ENCODE measurements around the gene SYT14. TPM values are rescaled to one million over a fixed set of nuclear protein-coding genes. Genes with fewer than 3 reads are reported as not detected.
"Not testable (repeated sequence)": the region's sequence is repeated elsewhere in the genome, so short reads cannot be mapped to it uniquely, and the experiment has no call there.

SYT14 gene
- total and polyA plus RNA-seq, 3 experiments from 2014 or later = not detected

DNA sequence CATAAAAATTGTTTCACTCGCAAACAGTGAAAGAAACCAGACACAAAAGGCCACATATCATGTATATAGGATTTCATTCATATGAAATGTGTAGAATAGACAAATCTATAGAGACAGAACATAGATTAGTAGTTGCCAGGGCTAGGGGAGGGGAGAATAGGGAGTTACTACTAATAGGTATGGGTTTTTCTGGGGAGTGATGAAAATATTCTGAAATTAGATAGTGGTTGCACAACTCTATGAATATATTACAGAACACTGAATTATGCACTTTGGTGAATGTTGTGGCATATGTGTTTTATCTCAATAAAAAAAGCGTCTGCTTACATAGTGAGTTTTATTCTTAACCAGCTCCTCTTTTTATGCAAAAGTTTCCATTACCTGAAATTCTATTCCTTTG, 21.6 kb downstream of the SYT14 start:
- Histone ChIP-seq H3K27me3 (ENCODE audit: insufficient read depth, low read length, poor library complexity, severe bottlenecking) (no peaks in the 10 kb centered on the region), H3K4me1 (ENCODE audit: insufficient read depth, low read length) (no peaks in the 10 kb centered on the region), H3K27ac (ENCODE audit: low read depth, low read length) (no peak overlapping the region), H3K9me3 (ENCODE audit: low read length) (no peaks in the 10 kb centered on the region), H3K36me3 (ENCODE audit: insufficient read depth, low read length) (no peaks in the 10 kb centered on the region), H3K4me3 (ENCODE audit: low read length) (no peak overlapping the region)
- POLR2A ChIA-PET = no interaction called here
- H3K27ac Mint-ChIP-seq = no peak overlapping the region
- CTCF ChIA-PET = no interaction called here
- H3K36me3 Mint-ChIP-seq = no peaks in the 10 kb centered on the region
- no peaks in the 10 kb centered on the region for H3K4me1 Mint-ChIP-seq
- no peak overlapping the region for H3K4me3 Mint-ChIP-seq
- H3K9me3 Mint-ChIP-seq = peaks cover 0 to 2% (median 0%) of the 10 kb centered on the region in 5 donors
- DNase-seq = no peak
- peaks cover 2 to 20% of the 10 kb centered on the region in 2 donors for H3K27me3 Mint-ChIP-seq

DNA sequence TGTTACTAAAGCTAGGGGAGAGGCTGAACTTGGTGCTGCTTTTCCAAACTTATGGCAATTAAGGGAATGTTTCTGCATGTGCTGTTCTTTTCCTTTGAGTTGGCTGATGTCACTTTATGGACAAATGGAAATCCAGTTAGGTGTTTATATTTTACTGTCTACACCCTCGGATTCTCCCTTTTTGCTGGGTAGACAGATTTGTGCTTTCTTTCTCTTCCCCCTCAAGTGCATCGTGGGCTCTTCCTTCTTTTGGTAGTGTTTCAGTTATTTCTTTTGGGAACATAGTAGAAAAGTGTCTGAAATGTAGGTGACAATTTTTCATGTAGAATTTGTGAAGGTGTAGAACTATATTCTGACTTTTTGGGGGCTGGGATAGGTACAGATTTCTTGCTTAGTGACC, 22.9 kb downstream of the SYT14 start:
- Mint-ChIP-seq H3K9me3 (peaks cover 0 to 2% (median 0%) of the 10 kb centered on the region in 5 donors), H3K4me1 (no peaks in the 10 kb centered on the region), H3K27ac (no peak overlapping the region), H3K27me3 (peaks cover 2 to 17% of the 10 kb centered on the region in 2 donors), H3K36me3 (no peaks in the 10 kb centered on the region), H3K4me3 (no peak overlapping the region)
- Histone ChIP-seq H3K27me3 (ENCODE audit: insufficient read depth, low read length, poor library complexity, severe bottlenecking) (no peaks in the 10 kb centered on the region), H3K4me3 (ENCODE audit: low read length) (no peak overlapping the region), H3K27ac (ENCODE audit: low read depth, low read length) (no peak overlapping the region), H3K4me1 (ENCODE audit: insufficient read depth, low read length) (no peaks in the 10 kb centered on the region), H3K9me3 (ENCODE audit: low read length) (no peaks in the 10 kb centered on the region), H3K36me3 (ENCODE audit: insufficient read depth, low read length) (no peaks in the 10 kb centered on the region)
- no peak for DNase-seq
- CTCF ChIA-PET = no interaction called here
- POLR2A ChIA-PET = no interaction called here

DNA sequence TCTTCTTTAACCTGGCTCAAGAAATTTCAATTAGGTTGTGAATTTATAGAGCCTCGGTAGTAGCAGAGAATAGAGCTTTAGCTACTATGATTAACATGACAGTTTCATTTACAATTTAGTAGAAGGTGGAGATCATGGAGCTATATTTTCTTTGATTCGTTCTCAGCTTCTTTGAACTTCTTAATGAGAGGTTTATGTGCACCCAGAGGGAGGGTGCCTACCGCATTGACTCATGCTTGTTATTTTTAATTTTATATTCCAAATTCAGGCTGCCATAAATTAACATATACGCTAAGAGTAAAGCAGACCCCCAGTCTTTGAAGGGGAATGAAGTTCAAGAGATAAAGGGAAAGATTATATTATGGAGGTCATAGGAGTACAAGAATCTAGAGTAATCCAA, 24.4 kb downstream of the SYT14 start:
- no peaks in the 10 kb centered on the region for H3K4me1 Mint-ChIP-seq
- no peaks in the 10 kb centered on the region for H3K36me3 Mint-ChIP-seq
- POLR2A ChIA-PET = no interaction called here
- no peaks in the 10 kb centered on the region for H3K9me3 Mint-ChIP-seq
- Histone ChIP-seq H3K36me3 (ENCODE audit: insufficient read depth, low read length) (no peaks in the 10 kb centered on the region), H3K27me3 (ENCODE audit: insufficient read depth, low read length, poor library complexity, severe bottlenecking) (no peaks in the 10 kb centered on the region), H3K4me1 (ENCODE audit: insufficient read depth, low read length) (no peaks in the 10 kb centered on the region), H3K4me3 (ENCODE audit: low read length) (no peak overlapping the region), H3K9me3 (ENCODE audit: low read length) (no peaks in the 10 kb centered on the region), H3K27ac (ENCODE audit: low read depth, low read length) (no peak overlapping the region)
- H3K27me3 Mint-ChIP-seq = peaks cover 2 to 17% of the 10 kb centered on the region in 2 donors
- CTCF ChIA-PET = no interaction called here
- no peak overlapping the region for H3K4me3 Mint-ChIP-seq
- H3K27ac Mint-ChIP-seq = no peak overlapping the region
- no peak for DNase-seq

- CTCF ChIA-PET = no interaction called here
- H3K4me3 ChIP-seq (ENCODE audit: low read length) = no peak overlapping the region
- Mint-ChIP-seq H3K4me3 (no peak overlapping the region), H3K9me3 (no peaks in the 10 kb centered on the region), H3K27me3 (peaks cover 0 to 13% of the 10 kb centered on the region in 2 donors), H3K4me1 (no peaks in the 10 kb centered on the region), H3K27ac (no peak overlapping the region), H3K36me3 (no peaks in the 10 kb centered on the region)
- H3K36me3 ChIP-seq (ENCODE audit: insufficient read depth, low read length) = no peaks in the 10 kb centered on the region
- POLR2A ChIA-PET = no interaction called here
- H3K4me1 ChIP-seq (ENCODE audit: insufficient read depth, low read length) = no peaks in the 10 kb centered on the region
- no peak for DNase-seq
- H3K27ac ChIP-seq (ENCODE audit: low read depth, low read length) = no peak overlapping the region
- H3K9me3 ChIP-seq (ENCODE audit: low read length) = no peaks in the 10 kb centered on the region
- H3K27me3 ChIP-seq (ENCODE audit: insufficient read depth, low read length, poor library complexity, severe bottlenecking) = no peaks in the 10 kb centered on the region
Observed at GRCh38 chr1:209962856-209963255, 24.8 kb downstream of the SYT14 start.

GRCh38 chr1:209965996-209966395, 28.0 kb downstream of the SYT14 start:
- H3K4me1 Mint-ChIP-seq = no peaks in the 10 kb centered on the region
- Histone ChIP-seq H3K27me3 (ENCODE audit: insufficient read depth, low read length, poor library complexity, severe bottlenecking) (no peaks in the 10 kb centered on the region), H3K27ac (ENCODE audit: low read depth, low read length) (no peak overlapping the region), H3K4me1 (ENCODE audit: insufficient read depth, low read length) (no peaks in the 10 kb centered on the region), H3K36me3 (ENCODE audit: insufficient read depth, low read length) (no peaks in the 10 kb centered on the region), H3K4me3 (ENCODE audit: low read length) (no peak overlapping the region), H3K9me3 (ENCODE audit: low read length) (no peaks in the 10 kb centered on the region)
- H3K27ac Mint-ChIP-seq = no peak overlapping the region
- no peak for DNase-seq
- H3K27me3 Mint-ChIP-seq = peaks cover 3 to 8% of the 10 kb centered on the region in 2 donors
- ChIA-PET POLR2A (no interaction called here), CTCF (no interaction called here)
- H3K9me3 Mint-ChIP-seq = peaks cover 0 to 2% (median 0%) of the 10 kb centered on the region in 5 donors
- no peak overlapping the region for H3K4me3 Mint-ChIP-seq
- H3K36me3 Mint-ChIP-seq = no peaks in the 10 kb centered on the region

DNA sequence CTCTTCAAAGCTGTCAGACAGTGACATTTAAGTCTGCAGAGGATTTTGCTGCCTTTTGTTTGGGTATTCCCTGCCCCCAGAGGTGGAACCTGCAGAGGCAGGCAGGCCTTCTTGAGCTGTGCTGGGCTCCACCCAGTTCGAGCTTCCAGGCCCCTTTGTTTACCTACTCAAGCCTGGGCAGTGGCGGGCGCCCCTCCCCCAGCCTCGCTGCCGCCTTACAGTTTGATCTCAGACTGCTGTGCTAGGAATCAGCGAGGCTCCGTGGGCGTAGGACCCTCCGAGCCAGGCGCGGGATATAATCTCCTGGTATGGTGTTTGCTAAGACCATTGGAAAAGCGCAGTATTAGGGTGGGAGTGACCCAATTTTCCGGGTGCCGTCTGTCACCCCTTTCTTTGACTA, 40.7 kb downstream of the SYT14 start:
- CTCF ChIA-PET; DNase-seq; H3K9me3 Mint-ChIP-seq; H3K4me3 ChIP-seq (ENCODE audit: low read length); H3K27me3 ChIP-seq (ENCODE audit: insufficient read depth, low read length, poor library complexity, severe bottlenecking); POLR2A ChIA-PET; H3K4me1 Mint-ChIP-seq; H3K27ac Mint-ChIP-seq; H3K36me3 Mint-ChIP-seq; H3K4me3 Mint-ChIP-seq; H3K36me3 ChIP-seq (ENCODE audit: insufficient read depth, low read length); H3K9me3 ChIP-seq (ENCODE audit: low read length); H3K27ac ChIP-seq (ENCODE audit: low read depth, low read length); H3K4me1 ChIP-seq (ENCODE audit: insufficient read depth, low read length): not testable (repeated sequence)
- H3K27me3 Mint-ChIP-seq = peaks cover 1 to 12% of the 10 kb centered on the region in 2 donors

GRCh38 chr1:209983953-209984352, 45.9 kb downstream of the SYT14 start:
- H3K36me3 Mint-ChIP-seq = no peaks in the 10 kb centered on the region
- no peak overlapping the region for H3K4me3 Mint-ChIP-seq
- CTCF ChIA-PET = no interaction called here
- Histone ChIP-seq H3K4me3 (ENCODE audit: low read length) (no peak overlapping the region), H3K9me3 (ENCODE audit: low read length) (no peaks in the 10 kb centered on the region), H3K27ac (ENCODE audit: low read depth, low read length) (no peak overlapping the region), H3K4me1 (ENCODE audit: insufficient read depth, low read length) (no peaks in the 10 kb centered on the region), H3K27me3 (ENCODE audit: insufficient read depth, low read length, poor library complexity, severe bottlenecking) (no peaks in the 10 kb centered on the region), H3K36me3 (ENCODE audit: insufficient read depth, low read length) (no peaks in the 10 kb centered on the region)
- H3K27me3 Mint-ChIP-seq = peaks cover 10 to 37% of the 10 kb centered on the region in 2 donors
- H3K27ac Mint-ChIP-seq = no peak overlapping the region
- POLR2A ChIA-PET = no interaction called here
- H3K4me1 Mint-ChIP-seq = no peaks in the 10 kb centered on the region
- no peak for DNase-seq
- peaks cover 5 to 10% (median 9%) of the 10 kb centered on the region in 5 donors for H3K9me3 Mint-ChIP-seq

DNA sequence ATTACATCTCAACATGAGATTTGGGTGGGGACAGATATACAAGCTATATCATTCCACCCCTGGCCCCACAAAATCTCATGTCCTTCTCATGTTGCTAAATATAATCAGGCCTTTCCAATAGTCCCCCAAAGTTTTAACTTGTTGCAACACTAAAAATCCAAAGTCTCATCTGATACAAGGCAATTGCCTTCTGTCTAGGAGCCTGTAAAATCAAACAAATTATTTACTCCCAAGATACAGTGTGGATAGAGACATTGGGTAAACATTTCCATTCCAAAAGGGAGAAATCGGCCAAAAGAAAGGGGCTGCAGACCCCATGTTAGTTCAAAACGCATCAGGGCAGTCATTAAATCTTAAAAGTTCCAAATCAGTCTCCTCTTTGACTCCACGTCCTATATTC, 47.0 kb downstream of the SYT14 start:
- H3K36me3 Mint-ChIP-seq = no peaks in the 10 kb centered on the region
- no peak overlapping the region for H3K4me3 Mint-ChIP-seq
- ChIA-PET CTCF (no interaction called here), POLR2A (no interaction called here)
- Histone ChIP-seq H3K27me3 (ENCODE audit: insufficient read depth, low read length, poor library complexity, severe bottlenecking) (no peaks in the 10 kb centered on the region), H3K36me3 (ENCODE audit: insufficient read depth, low read length) (no peaks in the 10 kb centered on the region), H3K27ac (ENCODE audit: low read depth, low read length) (no peak overlapping the region), H3K4me3 (ENCODE audit: low read length) (no peak overlapping the region), H3K9me3 (ENCODE audit: low read length) (no peaks in the 10 kb centered on the region), H3K4me1 (ENCODE audit: insufficient read depth, low read length) (no peaks in the 10 kb centered on the region)
- no peaks in the 10 kb centered on the region for H3K4me1 Mint-ChIP-seq
- H3K27ac Mint-ChIP-seq = no peak overlapping the region
- no peak for DNase-seq
- H3K9me3 Mint-ChIP-seq = peaks cover 5 to 10% (median 6%) of the 10 kb centered on the region in 5 donors
- peaks cover 10 to 39% of the 10 kb centered on the region in 2 donors for H3K27me3 Mint-ChIP-seq

GRCh38 chr1:209988706-209989105, 50.7 kb downstream of the SYT14 start:
- Histone ChIP-seq H3K27ac (ENCODE audit: low read depth, low read length) (no peak overlapping the region), H3K36me3 (ENCODE audit: insufficient read depth, low read length) (no peaks in the 10 kb centered on the region), H3K9me3 (ENCODE audit: low read length) (no peaks in the 10 kb centered on the region), H3K27me3 (ENCODE audit: insufficient read depth, low read length, poor library complexity, severe bottlenecking) (no peaks in the 10 kb centered on the region), H3K4me1 (ENCODE audit: insufficient read depth, low read length) (no peaks in the 10 kb centered on the region), H3K4me3 (ENCODE audit: low read length) (no peak overlapping the region)
- Mint-ChIP-seq H3K4me3 (no peak overlapping the region), H3K27me3 (peaks cover 12 to 54% of the 10 kb centered on the region in 2 donors), H3K9me3 (peaks cover 5 to 10% (median 6%) of the 10 kb centered on the region in 5 donors), H3K27ac (no peak overlapping the region), H3K4me1 (no peaks in the 10 kb centered on the region), H3K36me3 (no peaks in the 10 kb centered on the region)
- CTCF ChIA-PET = interaction anchor here (1.1 to 2.1 kb wide), 2 partner anchors 127 to 128 kb away, joined by 3 to 7 read pairs; no protein-coding TSS in a partner anchor
- DNase-seq = no peak
- POLR2A ChIA-PET = no interaction called here

Data from CD8-positive, alpha-beta memory T cell (primary cell).